Testis (tissue), 2 donors: ENCODE results near the gene CDS2.

Experiments
- POLR2A ChIP-seq: fragments of 450-650 bp; IDR thresholded peaks from one replicate; pipeline ENCODE4 v1.6.1; 2017; ENCODE audit warnings: antibody characterized with exemption, mild to moderate bottlenecking, moderate library complexity
- TF ChIP-seq, protein P1 (sequence below), 3 experiments: fragments of 450-650 bp in 2 of 3; fragments of 200-600 bp in 1 of 3; sonication (generic) in 1 of 3; IDR thresholded peaks; one replicate each; pipeline ENCODE4 v1.5.1; 2016 to 2019; ENCODE audit warnings: antibody characterized with exemption in 3 of 3, mild to moderate bottlenecking in 2 of 3, moderate library complexity in 1 of 3

DNA sequence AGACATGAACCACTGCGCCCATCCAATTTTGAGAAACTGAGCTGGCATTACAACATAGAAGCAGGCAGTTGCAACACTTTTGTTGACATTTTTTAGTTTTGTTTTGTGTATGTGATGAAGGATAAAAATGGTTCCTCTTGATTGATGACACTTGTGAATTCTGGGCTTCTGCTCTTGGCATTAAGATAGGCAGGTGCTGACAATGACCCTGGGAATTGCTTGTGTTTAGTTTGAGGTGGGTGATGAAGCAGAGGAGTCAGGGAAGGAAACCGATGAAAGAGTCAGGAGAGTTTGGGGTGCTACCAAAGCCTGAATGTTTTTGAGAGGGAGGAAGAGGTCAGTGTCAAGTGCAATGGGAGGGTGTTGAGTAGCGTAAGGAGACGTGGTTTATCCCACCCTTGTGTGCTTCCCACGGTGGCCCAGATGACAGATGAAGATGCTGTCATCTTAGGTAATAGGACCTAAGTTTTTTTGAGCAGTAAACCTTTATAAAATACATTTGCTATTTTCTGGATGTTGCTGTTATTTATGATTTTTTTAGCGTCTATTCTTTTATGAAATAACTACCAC, 19.4 kb downstream of the CDS2 start:
- TF ChIP-seq, protein P1, sequence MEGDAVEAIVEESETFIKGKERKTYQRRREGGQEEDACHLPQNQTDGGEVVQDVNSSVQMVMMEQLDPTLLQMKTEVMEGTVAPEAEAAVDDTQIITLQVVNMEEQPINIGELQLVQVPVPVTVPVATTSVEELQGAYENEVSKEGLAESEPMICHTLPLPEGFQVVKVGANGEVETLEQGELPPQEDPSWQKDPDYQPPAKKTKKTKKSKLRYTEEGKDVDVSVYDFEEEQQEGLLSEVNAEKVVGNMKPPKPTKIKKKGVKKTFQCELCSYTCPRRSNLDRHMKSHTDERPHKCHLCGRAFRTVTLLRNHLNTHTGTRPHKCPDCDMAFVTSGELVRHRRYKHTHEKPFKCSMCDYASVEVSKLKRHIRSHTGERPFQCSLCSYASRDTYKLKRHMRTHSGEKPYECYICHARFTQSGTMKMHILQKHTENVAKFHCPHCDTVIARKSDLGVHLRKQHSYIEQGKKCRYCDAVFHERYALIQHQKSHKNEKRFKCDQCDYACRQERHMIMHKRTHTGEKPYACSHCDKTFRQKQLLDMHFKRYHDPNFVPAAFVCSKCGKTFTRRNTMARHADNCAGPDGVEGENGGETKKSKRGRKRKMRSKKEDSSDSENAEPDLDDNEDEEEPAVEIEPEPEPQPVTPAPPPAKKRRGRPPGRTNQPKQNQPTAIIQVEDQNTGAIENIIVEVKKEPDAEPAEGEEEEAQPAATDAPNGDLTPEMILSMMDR (IDR thresholded peaks at IDR 0.05), result no peak
- TF ChIP-seq POLR2A, result no peak
